HG03045 (cell line): Measurements from ENCODE around the gene ANKRD53.
"Not testable (repeated sequence)": the region's sequence is repeated elsewhere in the genome, so short reads cannot be mapped to it uniquely, and the experiment has no call there.

Source experiments
- ATAC-seq: cut with Tn5 transposase; IDR thresholded peaks from one replicate; pipeline ENCODE4 v1.9.1; 2021; ENCODE audit warnings: mild to moderate bottlenecking, moderate library complexity; ENCODE audit not compliant: unreplicated experiment

The ANKRD53 gene

GRCh38 chr2:70988726-70989648 is 10.6 kb downstream of the ANKRD53 start:
- no peak for ATAC-seq

- no peak for ATAC-seq
Measured at GRCh38 chr2:70990216-70990615, 11.8 kb downstream of the ANKRD53 start.

GRCh38 chr2:70991142-70991541 is 12.7 kb downstream of the ANKRD53 start:
- no peak for ATAC-seq

GRCh38 chr2:70991742-70992141 is 13.3 kb downstream of the ANKRD53 start:
- no peak for ATAC-seq

DNA sequence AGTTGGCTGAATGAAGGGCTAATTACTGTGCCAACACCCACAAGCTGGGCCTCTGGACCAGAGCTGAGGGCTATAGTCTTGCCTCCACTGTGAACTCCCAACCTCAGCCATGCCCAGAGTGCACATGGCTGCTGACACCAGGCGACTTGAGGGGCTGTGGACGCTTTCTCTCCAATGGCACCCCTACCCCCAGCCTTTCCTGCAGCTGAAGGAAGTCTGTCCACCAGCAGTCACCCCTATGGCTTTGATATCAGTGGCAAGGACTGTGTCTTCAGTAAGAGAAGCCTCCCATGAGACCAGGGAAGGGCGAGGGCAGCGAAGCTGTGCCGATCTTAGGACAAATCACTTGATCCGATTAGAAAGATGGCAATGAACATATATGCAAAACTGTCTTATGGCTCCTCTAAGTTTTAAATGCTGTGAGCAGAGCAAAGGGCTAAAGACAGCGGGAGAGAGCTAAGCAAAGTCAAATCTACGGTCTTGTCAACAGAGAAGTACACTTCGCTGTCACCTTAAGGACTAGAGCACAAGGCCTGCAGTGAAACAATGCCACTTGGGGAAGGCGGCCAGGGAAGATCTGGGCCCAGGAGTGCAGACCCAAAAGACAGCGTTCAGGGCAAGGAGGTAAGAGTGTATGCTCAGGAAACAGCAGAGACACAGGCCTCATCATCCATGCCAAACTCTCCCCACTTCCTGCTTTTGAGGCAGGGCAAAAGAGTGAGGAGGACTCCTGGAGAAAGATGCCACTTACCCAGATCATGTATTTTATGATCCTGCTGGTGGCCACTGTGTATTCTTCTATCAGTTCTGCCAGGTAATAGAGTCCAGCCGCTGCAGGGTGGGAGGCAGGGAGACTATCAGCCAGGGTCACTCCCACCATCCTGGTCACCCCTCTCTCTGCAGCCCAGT is 14.8 kb downstream of the ANKRD53 start:
- no peak for ATAC-seq

GRCh38 chr2:70994009-70994698 is 15.7 kb downstream of the ANKRD53 start:
- peak; percentile 34 for ATAC-seq

DNA sequence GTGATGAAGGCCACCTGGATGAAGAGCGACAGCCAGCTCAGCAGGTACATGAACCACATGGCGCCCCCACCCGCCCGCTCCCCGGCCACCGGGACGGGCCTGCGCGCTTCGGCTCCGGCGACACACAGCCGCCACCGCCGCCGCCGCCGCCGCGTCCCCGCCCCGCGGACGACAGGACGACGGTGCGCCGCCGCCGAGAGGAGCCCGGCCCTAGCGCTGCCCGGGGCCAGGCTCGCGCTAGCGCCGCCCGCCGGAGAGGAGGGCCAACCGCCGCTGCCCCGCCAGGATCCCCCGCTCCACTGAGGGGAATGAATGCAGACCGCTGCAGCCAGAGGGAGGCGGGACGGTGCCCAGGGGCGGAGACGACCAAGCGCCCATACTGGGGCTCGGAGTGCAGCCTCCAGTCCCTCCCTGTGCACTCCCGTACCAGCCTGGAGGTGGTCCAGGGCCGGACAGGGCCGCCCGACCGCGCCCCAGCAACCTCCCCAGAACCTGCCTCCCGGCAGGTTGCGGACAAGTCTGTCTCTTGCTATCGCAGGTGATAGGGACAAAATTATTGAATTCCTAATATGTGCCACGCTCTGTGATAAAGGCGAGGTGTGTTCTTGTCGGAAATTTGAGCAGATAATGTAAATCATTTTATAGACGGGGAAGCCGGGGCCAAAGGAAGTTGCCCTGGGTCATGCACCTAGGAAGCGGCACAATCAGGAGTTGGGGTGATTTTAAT is 16.4 kb downstream of the ANKRD53 start, which contains the start of gene TEX261:
TSS of gene TEX261 (minus strand) at position 175 of the 727 bp plus-strand sequence. CDS start at position 59, 116 bp downstream.
- ATAC-seq: peak; percentile 98

GRCh38 chr2:70995426-70995729 is 16.9 kb downstream of the ANKRD53 start:
- peak; percentile 27 for ATAC-seq

GRCh38 chr2:70998885-70999284 is 20.5 kb downstream of the ANKRD53 start:
- not testable (repeated sequence) for ATAC-seq

DNA sequence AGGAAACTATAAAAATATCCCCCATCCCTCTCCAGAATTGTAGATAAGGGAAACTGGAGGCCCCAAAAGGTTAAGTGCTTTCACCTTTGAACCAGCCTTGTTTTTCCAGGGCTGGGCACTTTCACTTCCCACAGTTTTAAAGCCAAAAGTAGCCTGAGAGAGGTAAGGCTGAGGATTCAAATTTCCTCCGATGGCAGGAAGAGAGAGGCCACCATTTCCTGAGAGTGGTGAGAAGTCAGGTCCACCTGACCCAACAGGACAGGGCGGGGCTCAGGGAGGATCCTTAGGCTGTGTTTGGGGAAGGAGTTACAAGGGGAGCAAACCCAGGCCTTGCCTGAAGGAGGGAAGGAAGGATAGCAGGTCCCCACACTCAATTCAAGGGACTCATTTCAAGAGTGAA is 20.9 kb downstream of the ANKRD53 start:
- no peak for ATAC-seq

DNA sequence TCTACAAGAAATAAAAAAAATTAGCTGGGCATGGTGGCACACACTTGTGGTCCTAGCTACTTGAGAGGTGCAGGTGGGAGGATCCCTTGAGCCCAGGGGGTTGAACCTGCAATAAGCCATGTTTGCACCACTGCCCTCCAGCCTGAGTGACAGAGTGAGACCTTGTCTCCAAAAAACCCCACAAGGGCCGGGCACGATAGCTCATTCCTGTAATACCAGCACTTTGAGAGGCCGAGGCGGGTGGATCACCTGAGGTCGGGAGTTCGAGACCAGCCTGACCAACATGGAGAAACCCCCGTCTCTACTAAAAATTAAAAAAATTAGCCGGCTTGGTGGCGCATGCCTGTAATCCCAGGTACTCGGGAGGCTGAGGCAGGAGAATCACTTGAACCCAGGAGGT is 21.5 kb downstream of the ANKRD53 start:
- not testable (repeated sequence) for ATAC-seq

DNA sequence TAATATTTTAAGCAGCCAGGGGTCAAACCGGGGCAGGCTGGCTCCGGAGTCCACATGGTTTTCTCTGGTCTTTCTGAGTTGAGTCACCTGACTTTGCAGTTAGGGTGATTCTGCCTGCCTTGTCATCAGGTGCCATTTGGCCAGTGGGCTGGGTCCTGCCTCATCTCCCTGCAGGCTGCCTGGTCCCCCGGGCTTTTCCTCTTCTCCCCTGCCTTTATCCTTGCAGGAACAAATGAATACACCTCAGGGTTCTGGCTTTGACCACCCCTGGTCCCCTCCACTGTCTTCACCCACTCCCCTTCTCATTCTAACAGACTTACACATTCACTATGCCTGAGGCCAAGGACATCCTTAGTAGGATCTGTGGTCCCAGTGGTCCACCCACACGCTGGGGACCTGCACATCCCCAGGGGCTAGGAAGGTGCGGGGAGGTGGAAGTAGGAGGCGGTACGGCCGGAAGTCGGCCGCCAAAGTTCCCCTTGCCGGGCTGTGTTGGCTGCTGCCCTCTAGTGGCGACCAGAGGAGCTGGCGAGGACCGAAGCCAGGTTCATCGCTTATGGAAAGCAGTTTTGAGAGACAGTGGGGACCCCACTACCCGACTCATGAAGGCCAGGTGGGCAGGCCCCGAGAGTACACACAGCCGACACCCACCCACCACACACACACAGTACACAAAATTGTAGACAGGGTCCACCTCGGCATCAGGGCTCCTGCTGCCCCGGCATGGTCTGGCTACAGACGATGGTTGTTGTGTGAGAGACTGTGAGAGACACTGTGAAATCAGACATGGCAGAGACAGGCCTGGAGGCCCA is 22.6 kb downstream of the ANKRD53 start:
- peak; percentile 85 for ATAC-seq

DNA sequence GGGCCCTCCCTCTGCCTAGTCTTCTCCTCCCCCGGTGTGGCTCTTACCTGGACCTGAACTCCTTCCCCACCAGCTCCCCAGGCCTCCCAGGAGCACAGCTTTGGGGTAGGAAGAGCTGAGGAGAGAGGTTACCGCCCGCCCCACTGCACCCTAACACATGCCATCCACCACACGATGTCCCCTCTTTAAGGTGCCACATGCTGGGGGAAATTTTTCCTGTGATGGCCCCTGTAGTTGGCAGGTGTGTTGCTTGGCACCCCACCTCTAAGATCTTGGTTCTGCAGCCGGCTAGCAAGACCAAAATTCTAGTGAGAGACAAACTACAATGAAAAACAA is 23.1 kb downstream of the ANKRD53 start:
- no peak for ATAC-seq

DNA sequence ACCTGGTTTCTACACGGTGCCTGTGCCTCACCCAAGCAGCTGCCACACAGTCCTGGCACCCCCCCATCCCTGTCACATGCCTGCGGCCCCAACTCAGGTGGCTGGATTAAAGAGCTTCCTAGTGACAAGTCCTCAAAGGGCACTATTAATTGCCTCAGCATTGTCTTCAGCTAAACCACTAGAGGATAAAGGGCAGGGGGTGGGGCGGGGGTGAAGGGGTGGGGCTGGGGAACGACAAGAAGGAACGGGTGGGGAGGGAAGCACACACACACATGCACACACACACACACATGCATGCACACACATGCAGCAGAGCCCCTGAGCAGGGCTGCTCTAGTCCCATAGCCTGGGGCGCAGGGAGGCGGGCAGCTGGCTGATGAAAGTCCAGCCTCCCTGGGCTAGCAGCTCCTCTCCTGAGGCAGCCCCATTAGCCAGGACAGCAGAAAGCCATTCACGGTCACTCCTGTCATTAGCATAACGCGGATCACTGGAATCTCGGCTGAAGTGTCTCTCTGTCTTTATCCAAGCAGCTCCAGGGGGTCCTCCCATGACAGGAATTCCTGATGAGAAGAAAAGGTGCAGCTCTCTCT is 23.6 kb downstream of the ANKRD53 start:
- ATAC-seq: no peak

GRCh38 chr2:71003396-71003795 is 25.0 kb downstream of the ANKRD53 start:
- no peak for ATAC-seq

DNA sequence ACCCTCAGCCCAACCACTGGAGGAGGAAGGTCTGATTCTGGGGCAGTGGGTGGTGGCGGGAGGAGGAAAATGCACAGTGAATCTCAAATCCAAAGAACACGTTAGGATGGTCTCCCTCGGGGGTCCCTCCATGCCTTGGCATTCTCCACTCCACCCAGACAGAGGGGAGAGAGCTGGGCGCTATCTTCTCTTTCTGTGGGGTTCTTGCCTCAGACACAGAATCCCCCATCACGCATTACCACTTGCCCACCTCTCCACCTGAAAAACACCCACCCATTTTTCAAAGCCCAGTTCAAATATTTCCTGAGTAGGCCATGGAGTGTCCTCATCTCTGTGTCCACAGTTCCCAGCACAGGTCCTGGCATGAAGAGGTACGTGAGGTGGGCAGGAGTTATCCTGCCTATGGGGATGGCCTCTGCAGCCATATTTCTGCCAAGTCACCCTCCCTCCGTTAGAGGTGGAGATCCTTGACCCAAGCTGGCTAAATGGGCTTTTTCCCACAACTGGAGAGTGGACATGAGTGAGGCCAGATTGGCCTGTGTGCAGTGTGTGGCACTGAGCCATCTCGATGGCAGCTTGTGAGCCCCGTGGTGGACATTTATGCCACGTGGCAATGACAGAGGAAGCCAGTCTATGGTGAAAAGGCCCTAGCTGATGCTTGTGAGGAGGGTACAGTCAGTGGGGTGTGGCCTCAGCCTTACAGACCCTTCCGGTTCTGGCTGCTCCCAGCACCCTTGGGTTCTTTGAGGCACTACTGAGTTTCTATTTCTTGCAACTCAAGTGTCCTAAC is 25.7 kb downstream of the ANKRD53 start:
- no peak for ATAC-seq

GRCh38 chr2:71004857-71005256 is 26.4 kb downstream of the ANKRD53 start:
- ATAC-seq: no peak
